Adipocyte (in vitro differentiated cells): ENCODE data around the gene POU3F3.

Source experiments
- DNase-seq: peaks from one replicate; pipeline ENCODE4 v3.0.0-alpha.2; 2015; ENCODE audit warnings: low read depth
- H3K27me3 ChIP-seq: replicated peaks from 2 replicates; pipeline ENCODE4 v1.7.0; 2013; ENCODE audit warnings: mild to moderate bottlenecking, low read length, moderate library complexity; ENCODE audit not compliant: control insufficient read depth, insufficient read depth
- H3K36me3 ChIP-seq: 2 replicates; pipeline ENCODE4 v1.7.0; 2013; ENCODE audit warnings: low read length, mild to moderate bottlenecking, moderate library complexity; ENCODE audit not compliant: control insufficient read depth, insufficient read depth, severe bottlenecking
- H3K4me1 ChIP-seq: 2 replicates; pipeline ENCODE4 v1.7.0; 2013; ENCODE audit warnings: mild to moderate bottlenecking, low read length, moderate library complexity; ENCODE audit not compliant: control insufficient read depth, insufficient read depth
- H3K4me3 ChIP-seq: 2 replicates; pipeline ENCODE4 v1.7.0; 2013; ENCODE audit warnings: mild to moderate bottlenecking, low read length, moderate library complexity
- H3K9ac ChIP-seq: 2 replicates; pipeline ENCODE4 v1.7.0; 2013; ENCODE audit warnings: mild to moderate bottlenecking, low read length, moderate library complexity
- H3K9me3 ChIP-seq: 2 replicates; pipeline ENCODE4 v1.7.0; 2013; ENCODE audit warnings: mild to moderate bottlenecking, low read length, moderate library complexity; ENCODE audit not compliant: control insufficient read depth

Gene POU3F3

GRCh38 chr2:104836265-104836664 is 17.6 kb upstream of the POU3F3 start:
- no peak overlapping the region for H3K9ac ChIP-seq
- no peak for DNase-seq
- H3K4me1 ChIP-seq = no peaks in the 10 kb centered on the region
- no peak overlapping the region for H3K4me3 ChIP-seq
- no peaks in the 10 kb centered on the region for H3K36me3 ChIP-seq
- H3K27me3 ChIP-seq = peaks cover 1% of the 10 kb centered on the region
- no peaks in the 10 kb centered on the region for H3K9me3 ChIP-seq

GRCh38 chr2:104836841-104837240 is 17.1 kb upstream of the POU3F3 start:
- H3K36me3 ChIP-seq = no peaks in the 10 kb centered on the region
- DNase-seq = no peak
- H3K27me3 ChIP-seq = peaks cover 7% of the 10 kb centered on the region
- no peak overlapping the region for H3K4me3 ChIP-seq
- no peaks in the 10 kb centered on the region for H3K4me1 ChIP-seq
- H3K9me3 ChIP-seq = no peaks in the 10 kb centered on the region
- H3K9ac ChIP-seq = no peak overlapping the region

DNA sequence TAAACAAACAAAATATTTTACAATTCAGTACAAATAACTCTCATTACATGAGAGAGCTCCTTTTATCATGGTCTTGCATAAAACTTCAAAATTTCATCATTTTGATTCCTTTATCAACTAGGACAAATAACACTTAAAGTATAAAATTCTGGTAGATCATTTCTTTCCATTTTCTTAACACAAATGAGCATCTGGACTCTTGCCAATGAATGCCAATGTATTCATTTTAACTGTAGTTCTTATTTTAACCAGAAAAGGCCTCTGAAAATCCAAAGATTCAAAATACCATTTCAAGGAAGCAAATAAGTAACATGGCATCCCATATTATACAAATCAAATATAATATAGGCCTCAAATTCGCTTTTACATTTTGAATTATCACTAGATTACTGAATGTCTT is 13.8 kb upstream of the POU3F3 start:
- Histone ChIP-seq H3K9me3 (no peaks in the 10 kb centered on the region), H3K4me3 (no peak overlapping the region), H3K36me3 (no peaks in the 10 kb centered on the region), H3K4me1 (no peaks in the 10 kb centered on the region), H3K9ac (no peak overlapping the region), H3K27me3 (peaks cover 33% of the 10 kb centered on the region)
- DNase-seq = no peak

GRCh38 chr2:104840893-104841585 is 12.9 kb upstream of the POU3F3 start:
- no peak for DNase-seq

GRCh38 chr2:104841744-104842143 is 12.2 kb upstream of the POU3F3 start:
- no peaks in the 10 kb centered on the region for H3K9me3 ChIP-seq
- H3K4me3 ChIP-seq = no peak overlapping the region
- H3K36me3 ChIP-seq = no peaks in the 10 kb centered on the region
- H3K4me1 ChIP-seq = no peaks in the 10 kb centered on the region
- H3K9ac ChIP-seq = no peak overlapping the region
- DNase-seq = no peak
- peaks cover 49% of the 10 kb centered on the region for H3K27me3 ChIP-seq

More at GRCh38 chr2:104840893-104841585, 12.9 kb upstream of the POU3F3 start:
- Histone ChIP-seq H3K9me3 (no peaks in the 10 kb centered on the region), H3K4me1 (no peaks in the 10 kb centered on the region), H3K36me3 (no peaks in the 10 kb centered on the region), H3K4me3 (no peak overlapping the region), H3K27me3 (peaks cover 42% of the 10 kb centered on the region), H3K9ac (no peak overlapping the region)

GRCh38 chr2:104844807-104845551 is 8.9 kb upstream of the POU3F3 start:
- Histone ChIP-seq H3K4me3 (no peak overlapping the region), H3K9me3 (no peaks in the 10 kb centered on the region), H3K36me3 (no peaks in the 10 kb centered on the region), H3K4me1 (no peaks in the 10 kb centered on the region), H3K9ac (no peak overlapping the region), H3K27me3 (peaks cover 80% of the 10 kb centered on the region)
- DNase-seq = no peak

GRCh38 chr2:104845552-104845931 is 8.4 kb upstream of the POU3F3 start:
- Histone ChIP-seq H3K36me3 (no peaks in the 10 kb centered on the region), H3K4me3 (no peak overlapping the region), H3K27me3 (peaks cover 85% of the 10 kb centered on the region), H3K4me1 (no peaks in the 10 kb centered on the region), H3K9me3 (no peaks in the 10 kb centered on the region), H3K9ac (no peak overlapping the region)
- no peak for DNase-seq

- Histone ChIP-seq H3K4me3 (no peak overlapping the region), H3K9me3 (no peaks in the 10 kb centered on the region), H3K9ac (no peak overlapping the region), H3K4me1 (no peaks in the 10 kb centered on the region), H3K27me3 (peaks cover 91% of the 10 kb centered on the region), H3K36me3 (no peaks in the 10 kb centered on the region)
- DNase-seq = no peak
Observed at GRCh38 chr2:104845946-104846785, 7.7 kb upstream of the POU3F3 start.

GRCh38 chr2:104846786-104847585 is 6.9 kb upstream of the POU3F3 start:
- Histone ChIP-seq H3K27me3 (peaks cover 89% of the 10 kb centered on the region), H3K4me3 (no peak overlapping the region), H3K4me1 (no peaks in the 10 kb centered on the region), H3K9ac (no peak overlapping the region), H3K36me3 (no peaks in the 10 kb centered on the region), H3K9me3 (no peaks in the 10 kb centered on the region)
- no peak for DNase-seq

GRCh38 chr2:104847586-104848160 is 6.2 kb upstream of the POU3F3 start:
- peaks cover 88% of the 10 kb centered on the region for H3K27me3 ChIP-seq
- no peak overlapping the region for H3K9ac ChIP-seq
- peaks cover 5% of the 10 kb centered on the region for H3K4me1 ChIP-seq
- DNase-seq = no peak
- H3K9me3 ChIP-seq = no peaks in the 10 kb centered on the region
- H3K36me3 ChIP-seq = no peaks in the 10 kb centered on the region
- H3K4me3 ChIP-seq = no peak overlapping the region
